SKM-1 (cell line): Measurements from ENCODE around the gene DDR1.

Source experiments
- DNase-seq: peaks from one replicate; lab custom pipeline; 2025; ENCODE audit not compliant: unreplicated experiment; lab: John Stamatoyannopoulos, UW

DDR1 gene

GRCh38 chr6:30883685-30884520, at the start of gene DDR1:
Gene DDR1, plus strand, starts transcription at chr6:30884519. Its CDS starts 4,211 bp downstream, at chr6:30888730.
- DNase-seq, result no peak

- no peak for DNase-seq
Measured at GRCh38 chr6:30834646-30835045, 49.7 kb upstream of the DDR1 start.

GRCh38 chr6:30835576-30835975, 48.7 kb upstream of the DDR1 start:
- DNase-seq, result no peak

GRCh38 chr6:30836431-30836866, 47.9 kb upstream of the DDR1 start:
- DNase-seq, result no peak

- DNase-seq, result no peak
Measured at GRCh38 chr6:30836957-30837356, 47.4 kb upstream of the DDR1 start.

GRCh38 chr6:30837432-30837831, 46.9 kb upstream of the DDR1 start:
- no peak for DNase-seq

- no peak for DNase-seq
Measured at GRCh38 chr6:30837870-30838269, 46.4 kb upstream of the DDR1 start.

- no peak for DNase-seq
Measured at GRCh38 chr6:30839671-30840070, 44.6 kb upstream of the DDR1 start.

GRCh38 chr6:30840084-30840934, 44.0 kb upstream of the DDR1 start:
- DNase-seq, result no peak

GRCh38 chr6:30840935-30841643, 43.2 kb upstream of the DDR1 start:
- DNase-seq, result no peak

GRCh38 chr6:30841644-30842504, 42.4 kb upstream of the DDR1 start:
- no peak for DNase-seq

GRCh38 chr6:30842754-30843610, 41.3 kb upstream of the DDR1 start:
- DNase-seq, result no peak

- DNase-seq, result no peak
Measured at GRCh38 chr6:30843611-30843998, 40.7 kb upstream of the DDR1 start.

- no peak for DNase-seq
Measured at GRCh38 chr6:30844118-30844535, 40.2 kb upstream of the DDR1 start.

GRCh38 chr6:30845183-30845582, 39.1 kb upstream of the DDR1 start:
- DNase-seq, result no peak

GRCh38 chr6:30847421-30847970, 36.8 kb upstream of the DDR1 start:
- DNase-seq, result no peak

- no peak for DNase-seq
Measured at GRCh38 chr6:30847971-30848436, 36.3 kb upstream of the DDR1 start.

- DNase-seq, result no peak
Measured at GRCh38 chr6:30849903-30850651, 34.2 kb upstream of the DDR1 start.
